Body of pancreas (tissue), 4 donors: ENCODE results near the gene ASAP3. TPM values are rescaled to one million over a fixed set of nuclear protein-coding genes. Genes with fewer than 3 reads are reported as not detected.
A peak's percentile ranks its signal among the peaks of the same experiment; 100 is the strongest.

Source experiments
- ATAC-seq: fragments of 150-250 bp; one replicate; pipeline ENCODE4 v1.9.1; 2016
- DNase-seq, 4 donors: peaks; one replicate each; pipeline ENCODE4 v3.0.0-alpha.2; 2019
- H3K27ac ChIP-seq, 4 donors: fragments of 200-600 bp; sonication (generic); 1 replicate in 3 of 4; 2 replicates in 1 of 4; pipeline versions ENCODE4 v1.5.1 to v1.6.1; 2016 to 2019; ENCODE audit warnings: mild to moderate bottlenecking in 1 of 4, mixed read lengths in 1 of 4, moderate library complexity in 1 of 4
- H3K27me3 ChIP-seq, 2 donors: fragments of 200-600 bp; sonication (generic); one replicate each; pipeline ENCODE4 v1.6.0; 2016; ENCODE audit warnings: mild to moderate bottlenecking in 1 of 2
- H3K36me3 ChIP-seq, 2 donors: fragments of 200-600 bp; sonication (generic); replicated peaks in 1 of 2; 2 replicates each; pipeline ENCODE4 v1.5.1; 2016; ENCODE audit warnings: low read depth in 2 of 2; ENCODE audit not compliant: insufficient read depth in 1 of 2
- H3K4me1 ChIP-seq: fragments of 200-600 bp; sonication (generic); one replicate; pipeline ENCODE4 v1.6.0; 2016
- H3K4me3 ChIP-seq, 2 donors: fragments of 200-600 bp; sonication (generic); 1 replicate in 1 of 2; 2 replicates in 1 of 2; pipeline ENCODE4 v1.5.1; 2016 to 2019
- H3K9me3 ChIP-seq, 3 donors: fragments of 200-600 bp; sonication (generic); 1 replicate in 2 of 3; 2 replicates in 1 of 3; pipeline ENCODE4 v1.5.1; 2016
- POLR2A ChIP-seq, 3 donors: fragments of 450-650 bp; IDR thresholded peaks; one replicate each; pipeline ENCODE4 v1.6.1; 2016; ENCODE audit warnings: antibody characterized with exemption in 3 of 3, mild to moderate bottlenecking in 2 of 3
- WGBS, 2 donors: methylation state at CpG; one replicate each; pipeline ENCODE4 v1.1.5; 2017; 5-methylcytosine and 5-hydroxymethylcytosine counted together
- intact Hi-C: fragments of 100-400 bp; cut with DNase I; formaldehyde crosslinking; loops from one replicate; pipeline ENCODE4 v1.15.1; 2023
- total RNA-seq, 2 donors: library from RNA; depleted of rRNA; stranded (reverse); fragments of >200 nt; gene quantifications; one replicate each; pipeline ENCODE4 v1.1.0, GENCODE V29; 2016
- TF ChIP-seq, protein P1 (sequence below), 7 experiments: fragments of 450-650 bp in 4 of 7; fragments of 200-600 bp in 3 of 7; sonication (generic) in 3 of 7; IDR thresholded peaks; one replicate each; pipeline ENCODE4 v1.5.1; 2016 to 2019; ENCODE audit warnings: antibody characterized with exemption in 7 of 7

Gene ASAP3
- total RNA-seq, 2 donors from 2014 or later, result 27.4 to 39.4 TPM

- ATAC-seq (no peak), DNase-seq (no peak)
- H3K36me3 ChIP-seq, result peaks cover 6 to 11% of the 10 kb centered on the region in 2 donors
- intact Hi-C loops, result no loop called here
- H3K27ac ChIP-seq, result no peak overlapping the region
- no peaks in the 10 kb centered on the region for H3K27me3 ChIP-seq
- H3K4me3 ChIP-seq, result no peak overlapping the region
- H3K4me1 ChIP-seq, result peaks cover under 1% of the 10 kb centered on the region
- WGBS, 2 donors, result 93 to 98% methylated on average over 8 to 11 of the region's 12 CpGs
- TF ChIP-seq POLR2A (IDR thresholded peaks at IDR 0.05), result no peak
- TF ChIP-seq, protein P1, sequence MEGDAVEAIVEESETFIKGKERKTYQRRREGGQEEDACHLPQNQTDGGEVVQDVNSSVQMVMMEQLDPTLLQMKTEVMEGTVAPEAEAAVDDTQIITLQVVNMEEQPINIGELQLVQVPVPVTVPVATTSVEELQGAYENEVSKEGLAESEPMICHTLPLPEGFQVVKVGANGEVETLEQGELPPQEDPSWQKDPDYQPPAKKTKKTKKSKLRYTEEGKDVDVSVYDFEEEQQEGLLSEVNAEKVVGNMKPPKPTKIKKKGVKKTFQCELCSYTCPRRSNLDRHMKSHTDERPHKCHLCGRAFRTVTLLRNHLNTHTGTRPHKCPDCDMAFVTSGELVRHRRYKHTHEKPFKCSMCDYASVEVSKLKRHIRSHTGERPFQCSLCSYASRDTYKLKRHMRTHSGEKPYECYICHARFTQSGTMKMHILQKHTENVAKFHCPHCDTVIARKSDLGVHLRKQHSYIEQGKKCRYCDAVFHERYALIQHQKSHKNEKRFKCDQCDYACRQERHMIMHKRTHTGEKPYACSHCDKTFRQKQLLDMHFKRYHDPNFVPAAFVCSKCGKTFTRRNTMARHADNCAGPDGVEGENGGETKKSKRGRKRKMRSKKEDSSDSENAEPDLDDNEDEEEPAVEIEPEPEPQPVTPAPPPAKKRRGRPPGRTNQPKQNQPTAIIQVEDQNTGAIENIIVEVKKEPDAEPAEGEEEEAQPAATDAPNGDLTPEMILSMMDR (IDR thresholded peaks at IDR 0.05), result no peak
- no peaks in the 10 kb centered on the region for H3K9me3 ChIP-seq
These were observed 53.2 kb downstream of the ASAP3 start for GRCh38 chr1:23430803-23431202.

GRCh38 chr1:23428136-23428905 is 55.7 kb downstream of the ASAP3 start:
- TF ChIP-seq, protein P1 (IDR thresholded peaks at IDR 0.05), result no peak
- no peak for TF ChIP-seq POLR2A (IDR thresholded peaks at IDR 0.05)
- intact Hi-C loops, result no loop called here
- DNase-seq, result no peak

GRCh38 chr1:23427550-23427949 is 56.4 kb downstream of the ASAP3 start:
- intact Hi-C loops, result no loop called here
- Histone ChIP-seq H3K27me3 (no peaks in the 10 kb centered on the region), H3K4me1 (peaks cover 23% of the 10 kb centered on the region), H3K36me3 (peaks cover 0 to 6% of the 10 kb centered on the region in 2 donors), H3K4me3 (no peak overlapping the region), H3K27ac (no peak overlapping the region), H3K9me3 (no peaks in the 10 kb centered on the region)
- ATAC-seq (no peak), DNase-seq (no peak)
- 95 to 98% methylated on average over 3 of the region's 3 CpGs for WGBS, 2 donors
- no peak for TF ChIP-seq POLR2A (IDR thresholded peaks at IDR 0.05)

More at GRCh38 chr1:23428136-23428905, 55.7 kb downstream of the ASAP3 start:
- Histone ChIP-seq H3K9me3 (no peaks in the 10 kb centered on the region), H3K4me3 (no peak overlapping the region), H3K27ac (no peak overlapping the region), H3K27me3 (no peaks in the 10 kb centered on the region), H3K36me3 (peaks cover 5 to 11% of the 10 kb centered on the region in 2 donors), H3K4me1 (peaks cover 15% of the 10 kb centered on the region)
- no peak for ATAC-seq
- whole genome bisulfite sequencing, 2 donors, result 90 to 91% methylated on average over 2 of the region's 2 CpGs

GRCh38 chr1:23426828-23427227 is 57.2 kb downstream of the ASAP3 start:
- TF ChIP-seq, protein P1 (IDR thresholded peaks at IDR 0.05), result no peak
- no peak for TF ChIP-seq POLR2A (IDR thresholded peaks at IDR 0.05)
- Histone ChIP-seq H3K9me3 (no peaks in the 10 kb centered on the region), H3K4me3 (no peak overlapping the region), H3K36me3 (peaks cover 0 to 6% of the 10 kb centered on the region in 2 donors), H3K4me1 (peaks cover 30% of the 10 kb centered on the region), H3K27me3 (no peaks in the 10 kb centered on the region), H3K27ac (no peak overlapping the region)
- ATAC-seq (no peak), DNase-seq (no peak)
- WGBS, 2 donors, result 79 to 89% methylated on average over 2 of the region's 2 CpGs
- intact Hi-C loops, result no loop called here

DNA sequence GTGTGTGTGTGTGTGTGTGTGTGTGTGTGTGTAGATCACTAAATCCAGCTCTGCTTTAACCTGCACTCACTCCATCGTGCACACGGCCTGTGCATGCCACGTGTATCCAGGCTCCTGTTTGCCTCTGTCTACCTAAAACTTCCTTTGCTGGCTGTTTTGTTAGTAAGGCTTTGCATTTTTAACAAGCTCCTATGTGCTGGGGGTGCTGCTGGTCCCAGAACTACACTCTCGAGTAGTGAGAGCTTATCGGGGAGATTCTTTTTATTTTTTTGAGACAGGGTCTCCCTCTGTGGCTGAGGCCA is 58.8 kb downstream of the ASAP3 start:
- intact Hi-C loops, result no loop called here
- no peak for ATAC-seq
- Histone ChIP-seq H3K27ac (peak overlapping the region; percentile 89 to 97 (median 96)), H3K4me1 (peaks cover 47% of the 10 kb centered on the region), H3K4me3 (peak overlapping the region in 1 of 2 donors; percentile 65), H3K9me3 (no peaks in the 10 kb centered on the region), H3K27me3 (no peaks in the 10 kb centered on the region), H3K36me3 (no peaks in the 10 kb centered on the region)
- TF ChIP-seq, protein P1 (IDR thresholded peaks at IDR 0.05), result no peak
- TF ChIP-seq POLR2A (IDR thresholded peaks at IDR 0.05), result no peak
- WGBS, 2 donors, result 7 to 18% methylated on average over 5 of the region's 5 CpGs
- no peak for DNase-seq
